HG03097 (cell line): ENCODE data around the gene KRTAP10-8.
"Not testable (repeated sequence)": the region's sequence is repeated elsewhere in the genome, so short reads cannot be mapped to it uniquely, and the experiment has no call there.

Experiments used
- ATAC-seq: cut with Tn5 transposase; IDR thresholded peaks from one replicate; pipeline ENCODE4 v1.9.1; 2021; ENCODE audit not compliant: unreplicated experiment, low FRiP score

Gene KRTAP10-8

GRCh38 chr21:44658541-44658910, 46.6 kb downstream of the KRTAP10-8 start:
- no peak for ATAC-seq

GRCh38 chr21:44658913-44659595, 47.2 kb downstream of the KRTAP10-8 start:
- ATAC-seq = no peak

GRCh38 chr21:44661567-44661966, 49.7 kb downstream of the KRTAP10-8 start:
- not testable (repeated sequence) for ATAC-seq
